ENCODE results near the gene NR0B2.
"Not testable (repeated sequence)": the region's sequence is repeated elsewhere in the genome, so short reads cannot be mapped to it uniquely, and the experiment has no call there.

The NR0B2 gene

DNA sequence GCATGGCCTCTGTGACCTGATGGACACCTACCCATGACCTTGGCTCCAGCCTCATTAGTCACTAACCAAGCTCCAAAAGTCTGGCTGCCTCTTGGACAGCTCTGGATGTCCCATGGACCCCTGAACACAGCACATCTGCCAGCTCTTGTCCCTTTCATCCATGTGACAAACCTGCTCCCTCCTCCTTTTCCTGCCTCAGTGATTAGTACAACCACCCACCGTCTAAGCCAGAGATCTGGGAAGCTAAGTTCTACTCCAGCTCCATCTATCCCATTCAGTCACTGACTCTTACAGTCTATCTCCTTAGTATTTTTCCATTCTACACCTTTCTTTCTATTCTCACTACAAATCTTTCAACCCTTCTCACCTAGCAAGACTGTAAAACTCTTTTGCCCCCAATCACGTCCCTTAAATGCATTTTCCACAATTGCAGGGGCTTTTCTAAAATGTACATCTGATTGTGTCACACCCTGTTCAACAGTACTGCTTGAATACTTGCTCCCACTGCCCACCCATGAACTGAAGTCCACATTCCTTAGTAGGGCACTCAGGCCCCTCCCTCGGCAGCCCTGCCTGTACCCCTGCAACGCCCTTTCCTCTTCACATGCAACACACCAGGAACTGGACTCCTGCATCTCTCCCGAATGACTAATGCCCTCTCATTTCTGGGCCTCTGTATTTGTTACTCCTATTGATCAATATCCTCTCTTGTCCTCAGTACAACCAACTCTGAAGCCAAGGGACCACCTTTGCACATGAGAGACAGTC lies 30.9 kb downstream of the NR0B2 start:
- no peak for DNase-seq (ENCODE audit: low read depth)

GRCh38 chr1:26881611-26882010 lies 32.2 kb downstream of the NR0B2 start:
- DNase-seq (ENCODE audit: low read depth); H3K4me3 ChIP-seq (ENCODE audit: control insufficient read depth, low read depth, low read length): not testable (repeated sequence)

More for the DNA sequence above, 30.9 kb downstream of the NR0B2 start:
- H3K4me3 ChIP-seq (ENCODE audit: control insufficient read depth, low read depth, low read length), result no peak overlapping the region
- TF ChIP-seq CTCF (conservative IDR thresholded peaks at IDR 0.05; ENCODE audit: control insufficient read depth, insufficient read depth, low read depth, low read length), result no peak

GRCh38 chr1:26879793-26880192 lies 34.0 kb downstream of the NR0B2 start:
- no peak for DNase-seq (ENCODE audit: low read depth)
- TF ChIP-seq CTCF (conservative IDR thresholded peaks at IDR 0.05; ENCODE audit: control insufficient read depth, insufficient read depth, low read depth, low read length), result no peak
- no peak overlapping the region for H3K4me3 ChIP-seq (ENCODE audit: control insufficient read depth, low read depth, low read length)

DNA sequence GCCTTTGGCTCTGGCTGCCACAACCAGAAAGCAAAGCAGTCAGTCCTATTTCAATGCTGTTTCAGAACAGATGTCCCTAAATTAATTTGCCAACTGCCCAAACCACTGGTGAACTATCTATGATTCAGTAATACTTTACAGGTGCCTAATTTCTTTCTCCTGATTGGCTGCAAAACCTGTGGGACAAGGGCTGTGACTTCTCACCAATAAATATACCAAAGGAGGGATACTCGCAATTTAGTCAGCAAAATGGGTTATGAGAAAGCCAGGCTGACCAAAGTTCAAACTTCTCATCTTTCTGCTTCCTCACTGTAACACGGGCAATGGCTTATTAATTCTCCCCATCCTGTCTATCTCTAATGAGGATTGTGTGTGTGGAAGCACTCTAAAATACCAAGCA lies 36.4 kb downstream of the NR0B2 start:
- no peak for TF ChIP-seq CTCF (conservative IDR thresholded peaks at IDR 0.05; ENCODE audit: control insufficient read depth, insufficient read depth, low read depth, low read length)
- no peak for DNase-seq (ENCODE audit: low read depth)
- no peak overlapping the region for H3K4me3 ChIP-seq (ENCODE audit: control insufficient read depth, low read depth, low read length)

- no peak for TF ChIP-seq CTCF (conservative IDR thresholded peaks at IDR 0.05; ENCODE audit: control insufficient read depth, insufficient read depth, low read depth, low read length)
- H3K4me3 ChIP-seq (ENCODE audit: control insufficient read depth, low read depth, low read length), result no peak overlapping the region
- no peak for DNase-seq (ENCODE audit: low read depth)
Measured at GRCh38 chr1:26874896-26875295, 38.9 kb downstream of the NR0B2 start.

DNA sequence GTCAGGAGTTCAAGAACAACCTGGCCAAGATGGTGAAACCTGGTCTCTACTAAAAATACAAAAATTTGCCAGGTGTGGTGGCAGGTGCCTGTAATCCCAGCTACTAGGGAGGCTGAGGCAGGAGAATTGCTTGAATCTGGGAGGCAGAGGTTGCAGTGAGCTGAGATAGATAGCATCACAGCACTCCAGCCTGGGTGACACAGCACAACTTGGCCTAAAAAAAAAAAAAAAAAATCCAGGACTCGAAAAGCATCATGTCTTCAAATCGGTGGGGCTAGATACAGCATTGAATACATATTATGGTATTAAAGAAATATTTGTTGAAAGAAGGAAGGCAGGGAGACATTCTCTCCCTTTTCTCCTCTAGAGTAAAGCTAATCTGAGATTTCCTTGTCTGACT lies 40.7 kb downstream of the NR0B2 start:
- DNase-seq (ENCODE audit: low read depth); H3K4me3 ChIP-seq (ENCODE audit: control insufficient read depth, low read depth, low read length): not testable (repeated sequence)

- no peak for TF ChIP-seq CTCF (conservative IDR thresholded peaks at IDR 0.05; ENCODE audit: control insufficient read depth, insufficient read depth, low read depth, low read length)
- H3K4me3 ChIP-seq (ENCODE audit: control insufficient read depth, low read depth, low read length), result peak overlapping the region; percentile 59
Measured at GRCh38 chr1:26864610-26865480, 48.9 kb downstream of the NR0B2 start.

More at GRCh38 chr1:26864610-26865480, 48.9 kb downstream of the NR0B2 start:
- DNase-seq (ENCODE audit: low read depth), result peak; percentile 97

Data from fibroblast of mammary gland (primary cell).